HG03521 (cell line): ENCODE data around the gene CYTH4.

Experiments used
- ATAC-seq: cut with Tn5 transposase; IDR thresholded peaks from one replicate; pipeline ENCODE4 v1.9.1; 2021; ENCODE audit warnings: mild to moderate bottlenecking, moderate library complexity; ENCODE audit not compliant: unreplicated experiment

Gene CYTH4

DNA sequence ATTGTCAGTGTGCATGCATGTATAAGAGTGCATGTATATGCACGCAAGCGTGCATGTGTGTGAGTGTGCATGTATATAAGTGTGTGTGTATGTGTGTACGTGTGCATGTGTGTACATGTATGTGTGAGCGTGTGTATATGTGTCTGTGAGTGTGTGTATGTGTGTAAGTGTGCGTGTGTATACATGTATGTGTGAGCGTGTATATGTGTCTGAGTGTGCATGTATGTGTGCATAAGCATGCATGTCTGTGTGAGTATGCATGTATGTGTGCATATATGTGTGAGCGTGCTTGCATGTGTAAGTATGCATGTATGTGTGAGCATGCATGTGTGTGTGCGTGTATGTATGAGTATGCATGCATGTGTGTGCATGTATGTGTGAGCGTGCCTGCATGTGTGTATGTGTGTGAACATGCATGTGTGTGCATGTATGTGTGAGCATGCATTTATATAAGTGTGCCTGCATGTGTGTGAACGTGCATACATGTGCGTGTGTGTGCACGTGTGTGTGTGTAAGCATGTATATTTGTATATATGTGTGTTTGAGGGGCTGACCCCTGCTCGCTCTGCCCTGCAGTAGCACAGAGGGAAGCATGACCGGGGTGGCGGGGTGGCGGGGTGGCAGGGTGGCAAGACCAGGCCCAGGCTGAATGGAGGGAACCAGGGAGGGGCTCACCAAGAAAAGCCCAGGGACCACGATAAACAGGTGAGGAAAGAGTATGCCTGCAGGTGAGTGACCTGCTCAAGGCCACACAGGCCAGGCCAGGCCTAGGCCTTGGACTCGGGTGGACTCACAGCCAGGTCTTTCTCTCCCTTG is 26.3 kb downstream of the CYTH4 start:
- ATAC-seq, result no peak

DNA sequence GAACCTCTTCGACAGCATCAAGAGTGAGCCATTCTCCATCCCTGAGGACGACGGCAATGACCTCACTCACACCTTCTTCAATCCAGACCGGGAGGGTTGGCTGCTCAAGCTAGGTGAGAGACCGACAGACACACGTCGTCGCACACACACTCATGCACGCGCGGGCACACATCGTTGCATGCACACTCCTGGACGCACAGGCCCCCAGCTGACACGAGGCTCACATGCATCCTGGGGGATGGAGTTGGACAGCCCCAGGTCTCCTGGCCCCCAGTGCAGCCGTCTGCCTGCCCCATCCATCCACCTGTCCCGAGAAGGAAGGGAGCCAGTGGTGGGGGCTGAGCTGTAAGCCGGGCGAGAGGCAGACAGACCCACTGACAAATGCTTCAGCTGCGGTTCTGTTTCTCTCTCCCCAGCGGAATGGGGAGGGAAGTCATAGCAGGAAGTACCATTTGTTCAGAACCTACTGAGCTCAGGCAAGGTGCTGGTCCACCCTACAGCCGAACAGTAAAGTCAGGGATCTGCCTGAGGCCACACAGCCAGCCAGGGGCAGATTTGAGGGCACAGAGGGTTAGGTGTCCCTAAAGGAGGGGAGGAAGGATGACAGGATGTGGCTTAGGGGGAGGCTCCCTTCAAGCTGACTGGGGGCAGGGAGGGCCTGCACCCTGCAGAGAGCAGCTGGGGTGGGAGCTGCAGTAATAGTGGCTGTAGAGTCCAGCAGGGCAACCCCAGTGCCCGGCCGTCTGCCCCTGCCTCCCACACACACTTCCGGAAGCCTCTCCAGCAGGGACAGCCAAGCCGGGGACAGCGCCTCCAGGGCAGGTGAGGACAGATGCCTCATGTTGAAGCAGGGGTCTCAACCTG is 27.1 kb downstream of the CYTH4 start:
- no peak for ATAC-seq

DNA sequence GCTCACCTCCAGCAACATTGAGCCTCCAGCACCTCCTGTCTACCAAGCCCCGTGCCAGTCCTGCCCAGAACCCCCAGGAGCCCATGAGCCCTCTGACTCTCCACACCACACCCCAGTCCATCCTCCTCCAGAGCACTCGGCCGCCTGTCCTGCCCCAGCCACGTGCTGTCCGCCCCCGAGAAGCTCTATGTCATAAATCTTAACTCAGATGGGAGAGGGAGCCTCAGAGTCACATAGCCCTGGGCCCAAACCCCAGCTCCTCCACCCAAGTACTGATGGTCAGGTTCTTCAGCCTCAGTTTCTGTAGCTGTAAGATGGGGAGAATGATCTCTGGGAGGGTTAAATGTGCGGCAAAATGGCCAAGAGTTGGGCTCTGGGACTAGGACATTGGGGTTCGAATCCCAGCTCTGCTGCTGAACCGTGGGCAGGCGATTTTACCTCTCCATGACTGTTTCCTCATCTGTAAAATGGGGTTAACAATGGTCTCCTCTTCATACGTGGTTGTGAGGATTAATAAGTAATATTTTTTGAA is 27.8 kb downstream of the CYTH4 start:
- no peak for ATAC-seq

- ATAC-seq, result no peak
Observed at GRCh38 chr22:37310815-37311595, 28.7 kb downstream of the CYTH4 start.

GRCh38 chr22:37311761-37312312 is 29.5 kb downstream of the CYTH4 start:
- no peak for ATAC-seq

GRCh38 chr22:37312549-37313183 is 30.4 kb downstream of the CYTH4 start:
- ATAC-seq, result no peak

DNA sequence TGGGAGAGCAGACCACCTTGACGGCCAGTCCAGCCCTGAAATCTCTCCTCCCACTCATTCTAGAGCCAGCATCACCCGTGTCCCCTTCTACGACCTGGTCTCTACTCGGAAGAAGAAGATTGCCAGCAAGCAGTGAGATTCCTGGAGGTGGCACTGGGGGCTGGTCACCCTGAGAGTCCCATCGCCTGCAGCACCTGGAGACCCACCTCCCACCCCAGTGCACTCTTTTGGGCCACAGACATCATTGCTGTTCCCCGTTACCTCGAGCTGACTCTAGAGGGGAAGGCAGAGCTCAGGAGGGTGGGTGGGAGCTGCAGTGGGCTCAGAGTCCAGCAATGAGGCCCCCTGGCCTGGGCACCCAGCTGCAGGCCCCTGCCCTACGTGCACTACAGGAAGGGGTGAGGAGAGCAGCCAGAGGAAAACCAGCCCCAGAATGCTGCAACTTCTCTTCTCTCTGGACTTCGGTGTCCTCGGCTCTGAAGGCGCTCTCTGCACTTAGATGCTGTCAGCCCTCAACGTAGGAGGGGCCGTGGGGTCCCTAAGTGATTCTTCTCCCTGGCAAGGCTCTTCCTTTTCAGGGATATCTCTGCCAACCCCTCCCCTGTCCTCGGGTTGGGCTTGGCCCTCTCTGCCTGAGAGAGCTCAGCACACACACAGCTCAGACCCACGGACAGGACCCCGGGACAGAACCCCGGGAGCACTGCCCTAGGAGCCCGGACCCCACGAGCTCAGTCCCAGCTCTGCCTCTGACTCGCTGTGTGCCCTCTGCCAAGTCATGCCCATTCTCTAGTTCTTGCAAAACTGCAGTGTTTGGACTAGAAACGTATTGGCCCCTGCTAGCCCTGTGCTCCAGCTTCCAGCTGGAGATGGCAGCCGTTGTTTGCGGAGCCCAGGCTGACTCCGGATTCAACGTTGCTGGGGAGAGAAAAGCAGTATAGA is 31.3 kb downstream of the CYTH4 start:
- no peak for ATAC-seq

DNA sequence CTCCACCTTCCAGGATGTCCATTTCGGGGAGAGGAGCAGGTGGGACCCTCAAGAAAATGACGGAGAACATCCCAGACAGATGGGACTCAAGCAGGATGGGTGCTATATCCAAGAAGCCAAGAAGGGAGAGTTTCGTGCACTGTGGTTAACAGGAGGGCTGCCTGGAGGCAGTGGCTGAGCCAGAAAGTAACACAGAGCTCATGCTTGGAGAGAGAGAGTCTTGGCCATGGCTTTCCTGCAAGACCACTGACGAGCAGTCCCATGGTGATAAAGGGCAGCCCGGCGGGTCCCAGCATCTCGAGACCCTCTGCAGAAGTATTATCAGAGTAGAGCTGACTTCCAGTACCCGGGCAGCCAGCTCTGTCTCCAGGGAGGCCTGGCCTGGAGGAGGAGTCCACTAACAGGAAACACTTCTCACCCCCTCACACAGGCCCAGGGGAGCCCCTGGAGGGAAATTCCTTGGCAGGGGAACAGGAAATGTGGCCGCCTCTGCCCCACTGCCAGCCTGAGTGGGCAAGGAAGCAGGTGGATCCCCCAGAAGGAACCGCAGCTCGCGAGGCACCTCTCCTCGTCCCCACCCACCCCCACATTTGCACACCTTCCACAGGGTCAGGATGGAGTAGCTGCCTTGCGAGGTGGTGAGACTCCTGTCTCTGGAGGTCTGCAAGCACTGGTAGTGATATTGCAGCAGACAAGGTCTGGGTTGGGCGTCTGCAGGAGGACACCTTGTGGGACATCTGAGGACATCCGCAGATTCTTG is 32.2 kb downstream of the CYTH4 start:
- ATAC-seq, result no peak

DNA sequence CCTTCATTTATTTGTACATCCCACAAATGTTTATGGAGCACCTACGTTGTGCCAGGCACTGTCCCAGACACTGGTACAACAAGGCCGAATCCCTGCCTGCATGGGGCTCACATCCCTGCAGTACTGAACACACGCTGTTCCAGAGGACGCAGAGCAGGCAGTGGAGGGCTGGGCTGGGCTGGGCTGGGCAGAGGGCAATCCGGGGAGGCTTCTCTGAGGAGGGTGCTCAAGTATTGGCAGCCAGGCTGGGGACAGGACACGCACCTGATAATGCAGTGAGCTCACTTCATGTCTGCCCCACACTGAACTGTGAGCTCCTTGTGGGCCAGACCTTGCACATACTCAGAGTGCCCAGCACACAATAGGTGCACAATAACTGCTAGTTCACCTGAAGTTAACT is 34.1 kb downstream of the CYTH4 start:
- ATAC-seq, result no peak

DNA sequence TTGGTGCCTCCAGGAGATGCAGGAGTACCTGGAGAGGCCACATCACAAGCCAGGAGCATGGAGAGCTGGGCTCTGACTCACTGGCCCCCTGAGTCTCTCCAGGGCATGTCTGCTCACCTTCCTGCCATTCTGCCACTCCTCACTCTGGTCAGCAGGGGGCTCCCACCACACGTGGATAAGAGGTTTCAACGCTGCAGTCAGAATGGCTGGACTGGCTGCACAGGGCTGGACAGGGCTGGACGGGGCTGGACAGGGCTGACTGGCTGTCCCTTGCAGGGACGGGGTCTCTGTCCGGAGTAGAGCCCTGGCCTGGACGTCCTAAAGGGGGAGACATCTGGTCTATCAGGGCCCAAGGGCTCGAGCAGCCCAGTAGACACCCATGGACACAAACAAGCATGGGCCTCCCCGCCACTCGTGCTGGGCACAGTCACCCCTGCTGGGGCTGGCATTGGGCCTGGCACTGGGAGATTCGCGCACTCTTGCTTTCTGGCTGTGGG is 34.6 kb downstream of the CYTH4 start:
- no peak for ATAC-seq

DNA sequence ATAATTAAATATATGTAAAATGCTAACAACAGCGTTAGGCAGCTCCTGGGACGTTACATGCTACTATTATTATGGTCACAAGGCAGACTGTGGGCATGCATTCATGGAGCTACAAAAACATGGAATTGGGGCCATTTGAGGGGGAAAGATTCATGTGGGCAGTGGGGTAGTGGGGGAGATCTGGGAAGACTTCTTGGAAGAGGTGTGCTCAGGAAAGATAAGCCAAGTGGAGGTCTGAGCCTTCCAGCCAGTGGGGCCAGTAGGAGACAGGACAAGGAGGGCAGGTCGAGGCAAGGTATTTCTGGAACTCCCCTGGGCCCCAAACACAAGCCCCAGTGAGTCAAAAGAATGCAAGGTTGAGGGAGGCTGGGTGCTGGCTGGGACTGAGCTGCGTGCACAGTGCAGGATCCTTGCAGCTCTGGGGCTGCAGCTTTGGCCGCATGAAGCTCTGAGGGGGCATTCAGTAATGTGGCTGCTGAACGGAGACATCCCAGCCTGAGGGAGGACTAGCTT is 35.4 kb downstream of the CYTH4 start:
- ATAC-seq, result no peak

DNA sequence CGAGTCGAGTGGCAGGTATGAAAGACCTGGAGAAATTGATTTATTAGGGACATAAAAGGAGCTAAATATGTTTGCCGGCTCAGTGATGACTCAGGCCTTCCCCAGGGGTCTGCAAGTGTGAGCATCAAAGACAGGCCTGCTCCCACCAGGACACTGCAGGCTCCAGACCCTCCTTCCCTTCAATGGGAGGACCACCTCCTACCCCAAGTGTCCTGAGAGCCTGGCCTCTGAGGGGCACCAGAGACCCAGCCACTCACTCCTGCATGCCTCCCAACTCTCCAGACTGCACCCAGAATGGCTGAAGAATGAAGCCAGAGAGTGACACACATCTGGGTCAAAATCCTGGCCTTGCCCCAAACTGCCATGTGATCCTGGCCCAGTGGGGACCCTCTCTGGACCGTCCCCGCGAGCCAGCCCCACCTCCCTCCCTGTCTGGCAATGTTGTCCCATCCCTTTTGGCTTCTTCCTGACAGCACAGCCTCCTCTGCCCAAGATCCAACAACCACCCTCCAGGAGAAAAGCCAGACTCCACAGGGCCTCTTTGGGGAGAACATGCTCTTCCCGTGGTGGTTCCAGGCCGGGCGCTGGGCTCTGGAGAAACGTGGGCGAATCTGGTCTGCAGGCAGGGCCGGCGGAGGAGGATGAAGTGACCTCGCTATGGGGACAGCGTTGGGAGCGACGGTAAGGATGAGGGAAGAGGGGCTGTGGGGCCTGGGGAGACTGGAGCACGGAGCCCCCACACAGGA is 36.2 kb downstream of the CYTH4 start:
- ATAC-seq, result no peak

- ATAC-seq, result no peak
Observed at GRCh38 chr22:37319469-37319868, 37.2 kb downstream of the CYTH4 start.

- ATAC-seq, result no peak
Observed at GRCh38 chr22:37320726-37321677, 38.7 kb downstream of the CYTH4 start.

GRCh38 chr22:37324340-37325038 is 42.2 kb downstream of the CYTH4 start:
- ATAC-seq, result no peak

DNA sequence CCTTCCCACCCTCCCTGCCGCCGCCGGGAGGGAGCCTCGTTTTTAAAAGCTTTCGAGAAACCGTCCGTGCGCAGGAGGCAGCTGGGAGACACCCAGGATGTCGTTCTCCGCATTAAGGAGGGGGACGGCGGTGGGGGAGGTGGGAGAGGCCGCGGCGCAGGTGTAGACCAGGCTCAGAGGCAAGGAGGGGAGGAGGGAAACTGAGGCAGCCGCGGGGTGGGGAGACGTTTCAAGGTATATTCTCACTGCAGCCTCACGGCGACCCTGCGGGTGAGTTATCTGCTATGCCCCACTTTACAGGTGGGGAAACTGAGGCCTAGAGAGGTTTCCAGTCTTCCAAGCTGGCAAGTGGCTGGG is 42.7 kb downstream of the CYTH4 start:
- no peak for ATAC-seq
